ENCODE data around the gene CHD6.

- TF ChIP-seq CTCF (IDR thresholded peaks at IDR 0.05) = no peak
- no peak for TF ChIP-seq POLR2A (IDR thresholded peaks at IDR 0.05; ENCODE audit: low read depth)
- no peak for TF ChIP-seq POLR2AphosphoS5 (IDR thresholded peaks at IDR 0.05)
Measured at GRCh38 chr20:41469868-41470267, 148.3 kb downstream of the CHD6 start.

All from esophagus muscularis mucosa (tissue), 3 donors.